Pancreas (tissue), 10 donors: Measurements from ENCODE around the gene EYA4. TPM values are rescaled to one million over a fixed set of nuclear protein-coding genes. Genes with fewer than 3 reads are reported as not detected.
A peak's percentile ranks its signal among the peaks of the same experiment; 100 is the strongest.

Experiments used
- ATAC-seq, 4 donors: fragments of 200-7000 bp; cut with Tn5 transposase; one replicate each; pipeline versions ENCODE4 v1.8.0 to v1.9.1; 2020; ENCODE audit warnings: mild to moderate bottlenecking in 4 of 4, moderate library complexity in 4 of 4
- DNase-seq, 6 donors: peaks; one replicate each; pipeline ENCODE4 v3.0.0-alpha.2; 2020
- FAIRE-seq: peaks from 2 replicates; lab custom pipeline; 2012; peaks lifted over from hg19 to GRCh38; lab: Jason Lieb, UNC
- H3K27ac ChIP-seq, 4 donors: fragments of 200-600 bp; sonication (generic); 1 replicate in 3 of 4; 2 replicates in 1 of 4; pipeline versions ENCODE4 v1.5.0 to v1.8.0; 2020
- H3K27me3 ChIP-seq, 4 donors: fragments of 200-600 bp; one replicate each; pipeline ENCODE4 v1.8.0; 2021
- H3K36me3 ChIP-seq, 3 donors: fragments of 200-600 bp; sonication (generic) in 1 of 3; one replicate each; pipeline versions ENCODE4 v1.5.0 to v1.8.0; 2020 to 2021
- H3K4me1 ChIP-seq, 3 donors: fragments of 200-600 bp; one replicate each; pipeline ENCODE4 v1.8.0; 2021
- H3K4me3 ChIP-seq, 4 donors: fragments of 200-600 bp; sonication (generic) in 2 of 4; one replicate each; pipeline versions ENCODE4 v1.5.0 to v1.8.0; 2020 to 2021
- H3K9me3 ChIP-seq, 4 donors: fragments of 200-600 bp; one replicate each; pipeline ENCODE4 v1.8.0; 2021
- WGBS, 2 donors: extraction: QIAGEN DNeasy Blood & Tissue Kit; methylation state at CpG; one replicate each; pipeline ENCODE4 v1.1.7; 2013; 5-methylcytosine and 5-hydroxymethylcytosine counted together
- intact Hi-C, 3 donors: fragments of 100-400 bp; cut with DNase I; formaldehyde crosslinking; loops; one replicate each; pipeline versions ENCODE4 v1.11.1 to v1.14.2; 2022
- polyA plus RNA-seq, 2 donors: library from polyadenylated mRNA; stranded (reverse); fragments of 200-250 nt; gene quantifications; one replicate each; pipeline ENCODE4 v1.2.3, GENCODE V29; 2013
- total RNA-seq, 6 donors: library from RNA; stranded (reverse); fragmentation: NEBNext Ultra II Directional in 4 of 6; extraction: Animal tissue kit (Norgen Biotek cat#: 25700) in 4 of 6; gene quantifications; one replicate each; pipeline versions ENCODE4 v1.2.1 to v1.2.4, GENCODE V29; 2021 to 2023
- TF ChIP-seq, protein P1 (sequence below), 4 donors: fragments of 200-600 bp; sonication (generic) in 3 of 4; IDR thresholded peaks; one replicate each; pipeline versions ENCODE4 v1.5.0 to v1.8.0; 2021; ENCODE audit warnings: antibody characterized with exemption in 4 of 4
- donor health status: healthy with polysubstance abuse.
- donor health status: DM: no; HTN: no; CAD: no; lungs with moderate emphysema.
- donor health status: DM: no; HTN: no; CAD: no.
- donor health status: control.
- donor health status: control.
- donor health status: Bipolar disorder and iron deficiency.
- donor health status: DM: yes; HTN: yes; CAD: no.
- donor health status: DM: no; HTN: no; CAD: no.
- donor health status: DM: no; HTN: no; CAD: no.
- donor health status: DM: yes; HTN: yes; CAD: no.

The EYA4 gene
- total and polyA plus RNA-seq, 8 donors: 0.08 to 1.3 (median 0.19) TPM

DNA sequence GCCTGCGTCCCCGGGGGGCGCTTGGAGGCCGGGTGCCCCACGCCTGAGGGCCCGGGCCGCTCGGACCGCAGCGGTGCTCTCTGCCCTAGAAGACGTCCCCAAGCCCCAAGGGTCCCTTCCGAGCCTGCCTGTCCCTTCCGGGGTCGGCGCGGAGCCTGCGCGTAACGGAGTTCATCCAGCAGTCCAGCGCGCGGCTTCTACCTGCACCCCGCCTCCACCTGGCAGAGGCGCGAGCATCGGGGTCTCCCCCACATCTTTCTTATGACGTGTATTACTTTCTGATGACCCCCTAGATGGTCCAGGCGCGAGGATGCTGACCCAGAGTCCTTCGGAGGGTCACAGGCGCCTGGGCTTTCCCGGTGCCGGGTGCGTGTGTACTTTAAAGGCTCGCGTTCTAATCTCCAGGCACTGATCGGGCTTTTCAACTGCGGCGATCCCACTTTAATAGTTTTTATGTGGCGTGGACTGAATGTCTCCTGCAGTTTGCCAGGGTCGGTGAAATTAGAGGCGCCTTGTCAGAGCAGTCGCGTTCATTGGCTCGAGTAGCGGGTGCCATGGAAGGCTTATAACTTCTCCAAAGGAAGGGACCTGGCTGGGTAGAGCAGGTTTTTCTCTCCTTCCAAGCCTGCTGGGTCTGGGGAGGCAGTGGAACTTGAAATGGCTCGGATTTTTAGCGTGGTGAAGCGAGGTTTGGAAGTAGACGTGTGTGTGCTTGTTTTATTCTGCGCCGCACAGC is 912 bp downstream of the EYA4 start:
- peak in 3 of 4 donors; percentile 25 to 53 (median 45) for ATAC-seq

DNA sequence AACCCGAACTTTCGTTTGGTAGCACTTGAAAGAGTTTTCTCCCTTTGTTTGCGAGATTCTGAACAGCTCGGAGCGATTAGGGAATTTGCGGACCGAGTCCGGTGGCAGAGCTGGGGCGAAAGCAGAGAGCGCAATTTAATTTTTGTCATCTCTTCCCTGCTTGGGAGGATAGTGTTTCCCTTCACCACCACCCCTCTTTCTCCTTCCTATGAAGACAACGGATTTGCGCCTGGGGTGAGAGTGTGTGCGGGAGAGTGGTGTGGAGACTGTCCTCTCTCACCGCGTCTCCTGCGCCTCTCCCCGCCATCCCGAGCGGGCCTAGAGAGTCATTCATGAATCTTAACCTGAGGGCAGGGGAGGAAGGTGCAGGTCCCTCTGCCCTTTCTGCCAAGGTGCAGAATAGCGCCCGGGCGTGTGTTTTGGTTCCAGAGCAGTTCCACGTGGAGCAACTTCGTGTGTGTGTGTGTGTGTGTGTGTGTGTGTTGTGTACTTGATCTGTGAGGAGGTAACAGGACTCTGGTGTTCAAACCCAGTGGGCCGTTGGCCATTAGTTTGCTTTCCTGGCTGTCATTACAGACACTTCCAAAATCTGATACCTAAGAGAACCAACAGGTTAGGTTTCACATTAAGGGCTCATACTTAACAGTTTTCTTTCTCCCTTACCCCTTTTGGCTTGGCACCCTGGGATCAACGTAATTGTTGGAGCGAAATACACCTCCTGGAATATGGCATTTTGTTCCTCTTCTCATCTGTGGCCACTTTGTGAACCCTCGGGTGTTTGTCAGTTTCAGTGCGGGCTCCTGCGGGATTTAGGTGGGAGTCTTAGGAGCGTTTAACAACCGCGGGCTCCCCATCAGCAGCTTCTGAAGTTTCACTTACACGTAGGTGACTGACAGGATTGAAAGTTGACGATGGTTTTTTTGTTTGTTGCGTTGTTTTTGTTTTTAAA is 1.8 kb downstream of the EYA4 start:
- ATAC-seq (peak in 2 of 4 donors; percentile 24 to 29), FAIRE-seq (no peak), DNase-seq (peak in 1 of 6 donors; percentile 18)
- peaks cover 0 to 41% (median 11%) of the 10 kb centered on the region in 4 donors for H3K27me3 ChIP-seq
- H3K4me1 ChIP-seq: peaks cover 0 to 6% (median 0%) of the 10 kb centered on the region in 3 donors
- TF ChIP-seq, protein P1, sequence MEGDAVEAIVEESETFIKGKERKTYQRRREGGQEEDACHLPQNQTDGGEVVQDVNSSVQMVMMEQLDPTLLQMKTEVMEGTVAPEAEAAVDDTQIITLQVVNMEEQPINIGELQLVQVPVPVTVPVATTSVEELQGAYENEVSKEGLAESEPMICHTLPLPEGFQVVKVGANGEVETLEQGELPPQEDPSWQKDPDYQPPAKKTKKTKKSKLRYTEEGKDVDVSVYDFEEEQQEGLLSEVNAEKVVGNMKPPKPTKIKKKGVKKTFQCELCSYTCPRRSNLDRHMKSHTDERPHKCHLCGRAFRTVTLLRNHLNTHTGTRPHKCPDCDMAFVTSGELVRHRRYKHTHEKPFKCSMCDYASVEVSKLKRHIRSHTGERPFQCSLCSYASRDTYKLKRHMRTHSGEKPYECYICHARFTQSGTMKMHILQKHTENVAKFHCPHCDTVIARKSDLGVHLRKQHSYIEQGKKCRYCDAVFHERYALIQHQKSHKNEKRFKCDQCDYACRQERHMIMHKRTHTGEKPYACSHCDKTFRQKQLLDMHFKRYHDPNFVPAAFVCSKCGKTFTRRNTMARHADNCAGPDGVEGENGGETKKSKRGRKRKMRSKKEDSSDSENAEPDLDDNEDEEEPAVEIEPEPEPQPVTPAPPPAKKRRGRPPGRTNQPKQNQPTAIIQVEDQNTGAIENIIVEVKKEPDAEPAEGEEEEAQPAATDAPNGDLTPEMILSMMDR (IDR thresholded peaks at IDR 0.05): no peak
- H3K9me3 ChIP-seq: no peaks in the 10 kb centered on the region
- 6 to 7% methylated on average over 36 of the region's 36 CpGs for WGBS, 2 donors
- no peaks in the 10 kb centered on the region for H3K36me3 ChIP-seq
- intact Hi-C loops: no loop called here
- no peak overlapping the region for H3K27ac ChIP-seq
- peak overlapping the region in 1 of 4 donors; percentile 51 for H3K4me3 ChIP-seq

More for the DNA sequence above, 912 bp downstream of the EYA4 start:
- FAIRE-seq (no peak), DNase-seq (peak in 2 of 6 donors; percentile 57 to 68)
- Histone ChIP-seq H3K9me3 (no peaks in the 10 kb centered on the region), H3K4me3 (peak overlapping the region; percentile 5 to 51 (median 22)), H3K27me3 (peaks cover 0 to 41% (median 11%) of the 10 kb centered on the region in 4 donors), H3K4me1 (peaks cover 0 to 6% (median 0%) of the 10 kb centered on the region in 3 donors), H3K36me3 (no peaks in the 10 kb centered on the region), H3K27ac (no peak overlapping the region)
- TF ChIP-seq, protein P1 (IDR thresholded peaks at IDR 0.05): no peak
- 1 to 2% methylated on average over 50 to 52 of the region's 52 CpGs for WGBS, 2 donors
- intact Hi-C loops: no loop called here

DNA sequence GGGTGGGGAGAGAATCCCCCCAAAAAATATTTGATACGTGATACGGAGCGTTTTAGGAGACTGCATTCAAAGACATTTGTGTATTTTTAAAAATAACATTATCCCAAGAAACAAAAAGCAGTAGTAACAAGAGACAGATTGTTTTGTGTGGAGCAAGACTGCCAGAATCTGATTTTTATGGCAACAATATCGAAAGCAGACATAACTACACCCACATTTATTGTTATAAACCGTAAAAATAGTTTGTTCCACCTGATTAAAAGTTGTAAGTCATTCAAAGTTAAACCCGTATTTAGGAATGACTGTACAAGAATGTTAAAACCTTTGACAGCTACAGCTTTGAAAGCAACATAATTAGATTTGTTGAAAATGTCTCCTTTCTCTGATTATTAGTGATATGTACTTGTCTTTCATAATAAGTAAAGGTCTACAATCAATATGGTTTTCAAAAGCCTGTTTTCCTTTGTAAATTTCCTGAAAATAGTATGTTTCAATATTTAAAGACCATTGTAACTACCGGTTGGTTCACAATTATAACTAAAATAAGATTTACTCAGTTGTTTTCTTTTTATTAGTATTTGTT is 2.7 kb downstream of the EYA4 start:
- Histone ChIP-seq H3K27ac (no peak overlapping the region), H3K9me3 (no peaks in the 10 kb centered on the region), H3K4me3 (no peak overlapping the region), H3K27me3 (peaks cover 0 to 38% (median 12%) of the 10 kb centered on the region in 4 donors), H3K36me3 (no peaks in the 10 kb centered on the region), H3K4me1 (peaks cover 0 to 6% (median 0%) of the 10 kb centered on the region in 3 donors)
- no peak for DNase-seq
- TF ChIP-seq, protein P1 (IDR thresholded peaks at IDR 0.05): no peak
- intact Hi-C loops: no loop called here
- no peak for ATAC-seq
- FAIRE-seq: no peak
- WGBS, 2 donors: 18 to 19% methylated on average over 7 of the region's 7 CpGs

DNA sequence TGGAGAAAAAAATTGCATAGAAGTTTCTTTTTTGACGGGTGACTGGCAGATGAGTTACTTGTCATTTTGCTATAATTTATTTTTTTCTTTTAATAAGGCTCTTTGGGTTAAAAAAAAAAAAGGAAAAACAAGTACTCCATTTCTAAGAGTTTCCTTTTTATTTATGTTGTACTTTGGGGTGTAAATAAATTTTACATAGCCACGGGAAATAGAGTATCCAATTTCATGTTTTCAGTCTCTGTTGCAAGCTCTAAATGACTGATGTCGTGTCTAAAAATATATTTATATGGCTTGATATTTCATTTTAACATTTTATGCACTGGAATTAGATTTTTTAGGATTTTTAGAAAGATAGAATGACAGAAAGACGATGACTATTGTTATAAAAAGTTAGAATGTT is 3.4 kb downstream of the EYA4 start:
- Histone ChIP-seq H3K27me3 (peaks cover 0 to 38% (median 9%) of the 10 kb centered on the region in 4 donors), H3K27ac (no peak overlapping the region), H3K36me3 (no peaks in the 10 kb centered on the region), H3K4me3 (no peak overlapping the region), H3K4me1 (peaks cover 0 to 6% (median 0%) of the 10 kb centered on the region in 3 donors), H3K9me3 (no peaks in the 10 kb centered on the region)
- FAIRE-seq (no peak), DNase-seq (no peak), ATAC-seq (no peak)
- intact Hi-C loops: no loop called here
- WGBS, 2 donors: 28 to 38% methylated on average over 4 of the region's 4 CpGs
- TF ChIP-seq, protein P1 (IDR thresholded peaks at IDR 0.05): no peak
